GM19239 (cell line): ENCODE data around the gene NAPSA.

Experiments used
- DNase-seq: peaks from one replicate; pipeline ENCODE4 v3.0.0; 2011; ENCODE audit warnings: low spot score; ENCODE audit not compliant: insufficient read length
- FAIRE-seq: peaks from 2 replicates; lab custom pipeline; 2011; peaks lifted over from hg19 to GRCh38; lab: Jason Lieb, UNC

Gene NAPSA

DNA sequence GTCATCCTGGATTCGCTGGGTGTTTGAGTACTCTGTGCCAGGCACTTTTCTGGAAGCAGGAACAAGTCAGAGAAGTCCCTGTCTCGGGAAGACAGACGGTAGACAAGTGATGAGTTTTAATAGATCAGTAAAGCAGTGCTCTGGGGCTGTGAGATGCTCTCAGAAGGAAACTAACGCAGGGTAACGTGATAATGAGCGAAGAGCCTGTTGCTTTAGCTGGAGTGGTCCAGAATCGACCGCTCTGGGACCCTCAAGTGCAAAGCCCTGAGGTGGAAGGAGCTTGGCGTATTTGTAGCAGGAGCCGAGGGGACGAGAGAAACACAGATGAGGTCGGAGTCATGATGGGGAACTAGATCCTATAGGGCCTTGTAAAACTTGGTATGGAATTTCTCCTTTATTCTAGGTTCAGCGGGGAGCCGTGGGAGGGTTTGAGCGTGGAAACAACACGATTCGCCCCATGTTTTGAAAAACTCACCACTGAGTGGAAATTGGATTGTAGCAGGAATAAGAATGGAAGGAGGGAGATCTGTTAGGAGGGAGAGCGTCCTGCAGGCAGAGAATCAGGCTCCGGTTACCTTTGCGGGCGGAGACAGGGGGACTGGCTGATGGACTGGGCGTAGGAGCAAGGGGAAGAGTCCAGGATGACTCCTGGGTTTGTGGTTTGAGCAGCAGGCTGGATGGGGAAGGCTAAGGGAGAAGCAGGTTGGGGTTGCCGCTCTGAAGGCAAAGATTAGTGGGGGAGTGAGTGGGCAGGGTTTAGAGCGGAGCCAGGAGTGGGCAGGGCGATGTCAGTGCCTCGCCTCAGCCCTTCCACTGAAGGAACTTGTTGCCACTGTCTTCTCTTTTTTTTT is 19.5 kb upstream of the NAPSA start:
- DNase-seq: no peak
- peak; percentile 45 for FAIRE-seq

DNA sequence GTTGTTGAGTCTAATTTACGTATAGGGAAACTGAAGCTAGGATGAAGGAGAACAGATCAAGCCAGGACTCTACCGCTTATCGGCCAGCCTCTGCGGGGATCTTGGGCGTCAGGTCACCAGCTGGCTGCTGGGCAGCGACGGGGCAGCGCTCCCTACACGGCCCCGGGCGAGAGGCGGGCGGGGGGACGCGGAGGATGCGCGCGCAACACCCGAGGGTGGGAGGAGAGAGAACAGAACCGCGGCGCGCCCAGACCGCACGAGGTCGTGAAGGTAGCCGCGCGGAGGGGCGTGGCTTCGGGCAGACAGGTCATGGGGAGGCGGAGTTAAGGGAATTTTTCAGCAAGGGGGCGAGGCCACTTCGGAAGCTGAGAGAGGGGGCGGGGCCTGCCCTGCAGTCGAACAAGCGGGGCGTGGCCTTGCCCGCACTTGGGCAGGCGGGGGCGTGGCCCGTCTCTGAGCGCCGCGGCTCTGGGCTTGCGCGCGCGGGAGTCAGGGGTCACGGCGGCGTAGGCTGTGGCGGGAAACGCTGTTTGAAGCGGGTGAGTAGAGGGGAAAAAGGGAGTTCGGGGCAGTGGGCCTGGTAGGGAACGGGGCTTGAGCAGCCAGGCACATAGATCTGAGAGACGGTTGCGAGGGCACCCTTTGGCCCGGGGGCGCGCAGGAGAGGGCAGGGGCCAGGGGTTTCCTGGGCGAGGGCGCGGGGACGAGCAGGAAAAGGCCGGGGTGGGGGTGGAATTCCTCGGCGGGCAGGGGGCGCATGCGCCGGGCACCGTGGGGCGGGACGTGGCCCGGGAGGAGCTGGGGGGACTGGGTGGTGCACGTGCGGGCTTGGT is 18.6 kb upstream of the NAPSA start, which contains the start of gene POLD1:
POLD1 (plus strand) TSS at position 496 of the 833 bp plus-strand sequence. CDS start 14,505 bp downstream, outside the sequence.
- DNase-seq (peak; percentile 96), FAIRE-seq (peak; percentile 97)

GRCh38 chr19:50383001-50383851 is 17.8 kb upstream of the NAPSA start:
- no peak for DNase-seq
- peak; percentile 23 for FAIRE-seq

DNA sequence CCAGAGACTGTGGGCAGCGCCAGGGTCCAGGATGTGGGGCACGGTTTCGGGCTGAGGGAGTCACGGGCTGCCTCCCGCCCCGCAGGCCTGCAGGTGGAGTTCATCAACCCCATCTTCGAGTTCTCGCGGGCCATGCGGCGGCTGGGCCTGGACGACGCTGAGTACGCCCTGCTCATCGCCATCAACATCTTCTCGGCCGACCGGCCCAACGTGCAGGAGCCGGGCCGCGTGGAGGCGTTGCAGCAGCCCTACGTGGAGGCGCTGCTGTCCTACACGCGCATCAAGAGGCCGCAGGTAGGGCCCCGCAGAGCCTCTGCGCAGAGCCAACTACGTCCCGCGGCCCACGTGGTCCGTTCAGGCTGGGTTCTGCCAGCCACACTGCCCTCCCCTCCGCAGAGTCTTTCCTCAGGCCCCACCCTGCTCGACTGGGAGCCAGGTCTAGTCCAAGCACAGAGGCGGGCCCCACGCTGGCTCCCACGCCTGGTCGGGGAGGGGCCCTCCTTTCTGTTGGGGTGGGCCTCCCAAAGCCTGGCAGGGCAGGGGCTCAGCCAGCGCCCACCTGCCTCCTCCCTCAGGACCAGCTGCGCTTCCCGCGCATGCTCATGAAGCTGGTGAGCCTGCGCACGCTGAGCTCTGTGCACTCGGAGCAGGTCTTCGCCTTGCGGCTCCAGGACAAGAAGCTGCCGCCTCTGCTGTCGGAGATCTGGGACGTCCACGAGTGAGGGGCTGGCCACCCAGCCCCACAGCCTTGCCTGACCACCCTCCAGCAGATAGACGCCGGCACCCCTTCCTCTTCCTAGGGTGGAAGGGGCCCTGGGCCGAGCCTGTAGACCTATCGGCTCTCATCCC is 16.7 kb upstream of the NAPSA start:
- DNase-seq: no peak
- no peak for FAIRE-seq

GRCh38 chr19:50380751-50381151 is 15.3 kb upstream of the NAPSA start:
- DNase-seq (no peak), FAIRE-seq (no peak)

- no peak for DNase-seq
- no peak for FAIRE-seq
Measured at GRCh38 chr19:50380137-50380536, 14.7 kb upstream of the NAPSA start.

- FAIRE-seq: no peak
- no peak for DNase-seq
Measured at GRCh38 chr19:50379602-50380001, 14.2 kb upstream of the NAPSA start.

GRCh38 chr19:50378863-50379236 is 13.4 kb upstream of the NAPSA start:
- no peak for FAIRE-seq
- no peak for DNase-seq

DNA sequence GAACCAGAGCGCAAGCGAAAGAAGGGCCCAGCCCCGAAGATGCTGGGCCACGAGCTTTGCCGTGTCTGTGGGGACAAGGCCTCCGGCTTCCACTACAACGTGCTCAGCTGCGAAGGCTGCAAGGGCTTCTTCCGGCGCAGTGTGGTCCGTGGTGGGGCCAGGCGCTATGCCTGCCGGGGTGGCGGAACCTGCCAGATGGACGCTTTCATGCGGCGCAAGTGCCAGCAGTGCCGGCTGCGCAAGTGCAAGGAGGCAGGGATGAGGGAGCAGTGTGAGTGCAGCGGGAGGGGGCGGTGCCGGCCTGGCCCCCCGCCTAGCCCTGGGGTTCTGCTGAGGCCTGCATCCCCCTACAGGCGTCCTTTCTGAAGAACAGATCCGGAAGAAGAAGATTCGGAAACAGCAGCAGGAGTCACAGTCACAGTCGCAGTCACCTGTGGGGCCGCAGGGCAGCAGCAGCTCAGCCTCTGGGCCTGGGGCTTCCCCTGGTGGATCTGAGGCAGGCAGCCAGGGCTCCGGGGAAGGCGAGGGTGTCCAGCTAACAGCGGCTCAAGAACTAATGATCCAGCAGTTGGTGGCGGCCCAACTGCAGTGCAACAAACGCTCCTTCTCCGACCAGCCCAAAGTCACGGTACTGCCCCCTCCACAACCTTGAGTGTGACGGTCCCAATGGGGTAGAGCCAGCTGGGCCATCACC is 12.9 kb upstream of the NAPSA start:
- DNase-seq: no peak
- no peak for FAIRE-seq

DNA sequence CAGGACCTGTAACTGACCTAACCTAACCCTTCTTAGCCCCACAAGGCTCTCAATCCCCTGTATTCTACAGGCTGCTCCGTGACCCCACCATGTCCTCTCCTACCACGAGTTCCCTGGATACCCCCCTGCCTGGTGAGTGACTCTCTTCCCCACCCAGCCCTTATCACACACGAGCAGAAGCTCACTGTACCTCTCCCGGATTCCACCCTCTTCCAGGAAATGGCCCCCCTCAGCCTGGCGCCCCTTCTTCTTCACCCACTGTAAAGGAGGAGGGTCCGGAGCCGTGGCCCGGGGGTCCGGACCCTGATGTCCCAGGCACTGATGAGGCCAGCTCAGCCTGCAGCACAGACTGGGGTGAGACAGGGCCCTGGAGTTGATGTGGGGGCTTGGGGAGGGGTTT is 12.1 kb upstream of the NAPSA start:
- no peak for FAIRE-seq
- no peak for DNase-seq

DNA sequence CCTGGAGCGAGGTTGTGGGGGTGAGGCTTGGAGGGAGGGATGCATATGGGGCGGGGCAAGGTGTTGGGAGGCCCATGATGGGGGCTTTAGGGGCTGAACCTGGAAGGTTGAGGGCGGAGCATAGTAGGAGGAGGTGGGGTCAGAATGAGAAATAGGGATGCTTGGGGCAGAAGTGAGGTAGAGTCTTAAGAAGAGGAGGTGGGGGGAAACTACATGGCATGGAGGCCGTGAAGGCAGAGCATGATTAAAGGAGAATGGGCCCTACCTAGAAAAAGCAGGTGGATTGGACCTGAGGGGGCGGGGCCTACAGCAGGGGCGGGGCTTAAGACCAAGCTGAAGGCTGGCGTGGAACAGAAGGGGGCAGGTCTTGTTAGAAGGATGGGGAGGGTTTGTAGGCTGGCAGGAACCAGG is 11.6 kb upstream of the NAPSA start:
- DNase-seq (no peak), FAIRE-seq (no peak)

DNA sequence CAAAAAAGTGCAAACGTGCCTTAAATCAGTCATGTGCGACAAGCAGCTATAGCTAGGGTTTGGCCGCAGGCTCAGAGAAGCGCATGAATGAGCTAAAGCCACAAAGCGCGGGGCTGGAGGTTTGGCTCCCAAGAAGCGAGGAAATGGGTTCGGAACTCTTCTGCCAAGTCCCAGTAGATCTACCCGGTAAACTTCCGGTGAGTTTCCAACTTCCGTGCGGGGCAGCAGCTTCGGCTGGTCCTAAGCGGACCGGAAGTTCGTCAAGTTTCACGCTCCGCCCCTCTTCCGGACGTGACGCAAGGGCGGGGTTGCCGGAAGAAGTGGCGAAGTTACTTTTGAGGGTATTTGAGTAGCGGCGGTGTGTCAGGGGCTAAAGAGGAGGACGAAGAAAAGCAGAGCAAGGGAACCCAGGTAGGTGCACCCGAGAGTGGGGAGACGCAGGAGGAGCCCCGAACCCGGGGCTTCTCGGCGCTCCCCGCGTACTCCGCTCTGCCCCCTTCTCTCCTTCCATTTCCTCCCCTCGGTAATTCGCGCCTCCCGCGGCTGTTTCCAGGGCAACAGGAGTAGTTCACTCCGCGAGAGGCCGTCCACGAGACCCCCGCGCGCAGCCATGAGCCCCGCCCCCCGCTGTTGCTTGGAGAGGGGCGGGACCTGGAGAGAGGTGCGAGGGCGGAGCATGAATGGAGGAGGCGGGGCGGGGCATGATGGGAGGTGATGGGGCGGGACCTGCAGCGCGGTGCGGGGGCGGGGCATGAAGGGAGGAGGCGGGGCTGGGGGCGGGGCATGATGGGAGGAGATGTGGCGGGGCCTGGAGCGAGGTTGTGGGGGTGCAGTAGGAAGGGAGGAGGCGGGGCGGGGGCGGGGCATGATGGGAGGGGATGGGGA is 11.0 kb upstream of the NAPSA start, which contains the start of gene NR1H2:
NR1H2 (plus strand) TSS at position 292 of the 885 bp plus-strand sequence. CDS start 1,149 bp downstream, outside the sequence.
- peak; percentile 98 for FAIRE-seq
- peak; percentile 88 for DNase-seq

DNA sequence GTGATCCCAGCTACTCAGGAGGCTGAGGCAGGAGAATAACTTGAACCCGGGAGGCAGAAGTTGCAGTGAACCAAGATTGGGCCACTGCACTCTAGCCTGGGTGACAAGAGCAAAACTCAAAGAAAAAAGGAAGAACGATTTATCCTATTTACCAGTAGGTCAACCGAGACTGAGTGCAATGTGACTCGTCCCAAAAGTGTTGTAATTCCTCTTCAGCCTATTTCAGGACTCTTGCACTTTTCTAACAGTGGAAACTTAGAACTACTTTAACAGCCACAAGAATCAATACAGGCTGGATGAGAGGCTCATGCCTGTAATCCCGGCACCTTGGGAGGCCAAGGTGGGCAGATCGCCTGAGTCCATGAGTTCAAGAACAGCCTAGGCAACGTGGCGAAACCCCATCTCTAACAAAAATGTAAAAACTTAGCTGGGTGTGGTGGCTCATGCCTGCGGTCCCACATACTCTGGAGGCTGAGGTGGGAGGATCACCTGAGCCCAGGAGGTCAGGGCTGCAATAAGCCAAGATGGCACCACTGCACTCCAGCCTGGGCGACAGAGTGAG is 6.6 kb upstream of the NAPSA start:
- FAIRE-seq (no peak), DNase-seq (no peak)

DNA sequence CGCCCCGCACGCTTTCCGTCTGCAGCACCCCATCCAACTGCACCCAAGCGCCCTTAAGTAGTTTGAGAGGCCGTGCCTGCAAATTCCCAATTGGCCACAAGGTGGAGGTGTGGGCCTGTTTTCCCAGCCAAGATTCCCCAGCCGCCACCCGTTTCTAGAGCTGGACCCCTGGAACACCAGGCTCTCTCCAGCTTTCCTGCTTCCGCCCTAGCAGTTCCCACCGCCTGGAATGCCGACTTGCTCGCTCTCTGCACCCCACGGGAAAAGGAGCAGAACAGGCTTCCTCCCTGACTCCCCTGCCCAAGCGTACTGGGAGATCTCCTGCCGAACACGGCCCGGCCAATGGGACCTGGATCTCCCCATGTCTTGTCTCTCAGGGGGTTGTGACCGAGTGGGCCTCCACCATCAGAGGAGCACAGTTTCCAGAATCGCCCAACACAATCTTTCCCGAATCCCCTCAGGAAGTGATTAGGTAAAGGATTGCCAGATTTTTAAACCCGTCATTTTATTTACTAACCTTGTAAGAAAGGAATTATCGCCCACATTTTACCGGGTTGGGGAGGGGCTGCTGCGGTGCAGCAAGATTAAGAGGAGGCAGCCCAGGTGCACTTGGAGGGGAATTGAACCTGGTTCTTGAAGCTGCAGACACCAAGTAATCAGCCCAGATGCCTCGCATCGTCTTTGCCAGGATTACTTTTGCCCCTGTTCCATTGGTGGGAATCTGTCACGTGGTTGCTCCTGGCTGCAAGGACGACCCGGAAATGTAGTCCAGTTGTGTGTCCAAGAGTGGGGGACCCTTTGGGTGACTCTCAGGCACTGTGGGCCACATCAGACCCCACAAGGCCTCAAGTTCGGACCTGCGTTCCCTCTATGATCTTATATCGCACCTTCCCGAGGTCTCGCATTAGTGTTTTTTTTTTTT is 3.5 kb upstream of the NAPSA start:
- FAIRE-seq (peak; percentile 95), DNase-seq (no peak)

DNA sequence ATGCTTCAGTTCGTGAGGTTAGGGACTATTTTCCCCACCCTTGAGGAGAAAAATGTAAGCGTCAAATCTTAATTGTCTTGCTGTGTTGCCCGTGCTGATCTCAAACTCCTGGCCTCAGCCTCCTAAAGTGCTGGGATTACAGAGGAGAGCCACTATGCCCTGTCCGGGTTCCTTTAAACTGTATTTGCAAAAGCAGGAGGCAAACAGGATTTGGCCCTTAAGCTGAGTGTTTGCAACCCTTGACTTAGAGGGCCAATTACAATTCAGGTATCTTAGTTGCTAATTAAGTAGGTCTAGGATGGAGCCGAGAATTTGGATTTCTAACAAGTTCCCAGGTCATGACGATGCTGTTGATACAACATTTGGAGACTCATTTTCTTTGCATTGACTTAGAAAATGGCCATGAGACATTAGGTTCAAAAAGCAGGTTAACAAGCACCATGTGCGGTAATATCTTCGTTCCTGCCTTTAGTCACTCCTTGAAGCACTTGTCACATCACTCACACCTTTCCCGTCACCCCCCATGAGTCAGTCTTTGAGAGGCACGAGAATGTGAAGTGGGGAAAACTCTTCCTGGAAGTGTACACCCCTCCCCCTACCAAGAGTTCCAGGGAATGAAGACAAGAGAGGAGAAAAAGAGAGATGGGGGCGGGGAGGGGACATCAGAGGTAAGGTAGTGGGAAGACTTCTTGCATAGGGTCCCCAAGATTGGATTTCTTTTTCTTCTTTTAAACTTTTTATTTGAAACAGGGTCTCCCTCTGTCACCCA is 2.6 kb downstream of the NAPSA start:
- FAIRE-seq: no peak
- no peak for DNase-seq

GRCh38 chr19:50362030-50362412 is 3.4 kb downstream of the NAPSA start:
- DNase-seq: no peak
- FAIRE-seq: no peak
